Activated CD8-positive, alpha-beta memory T cell treated with anti-CD3 and anti-CD28 coated beads, Interleukin-2, amount 10 ng/mL, durations not matched to agents 7 days and 5 days (primary cell): ENCODE results near the gene TMEM134. TPM values are rescaled to one million over a fixed set of nuclear protein-coding genes. Genes with fewer than 3 reads are reported as not detected.
A peak's percentile ranks its signal among the peaks of the same experiment; 100 is the strongest.

ENCODE experiments used
- ATAC-seq: fragments of 150-1000 bp; cut with Tn5 transposase; one replicate; pipeline ENCODE4 v1.10.0; 2021; ENCODE audit warnings: moderate library complexity
- CTCF ChIA-PET: fragments of 350-600 bp; sonication (Branson Sonifier 250); formaldehyde crosslinking; loops from one replicate; lab custom pipeline; 2021; ENCODE audit warnings: antibody characterized with exemption; lab: Charles Lee
- DNase-seq: peaks from one replicate; pipeline ENCODE4 v3.0.0-alpha.2; 2020
- H3K27ac Mint-ChIP-seq: one replicate; pipeline ENCODE4 v1.8.0; 2021; ENCODE audit warnings: mild to moderate bottlenecking, mixed read lengths
- H3K27me3 Mint-ChIP-seq: one replicate; pipeline ENCODE4 v1.8.0; 2021; ENCODE audit warnings: mixed read lengths
- H3K36me3 Mint-ChIP-seq: one replicate; pipeline ENCODE4 v1.8.0; 2021; ENCODE audit warnings: mild to moderate bottlenecking, mixed read lengths
- H3K4me1 Mint-ChIP-seq: one replicate; pipeline ENCODE4 v1.8.0; 2021; ENCODE audit warnings: mixed read lengths
- H3K4me3 Mint-ChIP-seq: one replicate; pipeline ENCODE4 v1.8.0; 2021; ENCODE audit warnings: mild to moderate bottlenecking, moderate library complexity, mixed read lengths
- H3K9me3 Mint-ChIP-seq: one replicate; pipeline ENCODE4 v1.8.0; 2022; ENCODE audit warnings: low read depth, mixed read lengths
- total RNA-seq, 2 experiments: library from RNA; stranded (reverse); gene quantifications; one replicate each; pipeline ENCODE4 v1.2.3, GENCODE V29; 2021

TMEM134 gene
- total RNA-seq, 2 experiments from 2014 or later = 32.8 to 41.9 TPM

GRCh38 chr11:67440229-67441097 is 28.6 kb downstream of the TMEM134 start:
- CTCF ChIA-PET = interaction anchor here (1.2 to 1.9 kb wide), 3 partner anchors 12 to 39 kb away, joined by 3 to 8 read pairs (median 5); partner anchors contain the start of genes GPR152, PPP1CA and RPS6KB2
- Mint-ChIP-seq H3K4me3 (peak overlapping the region; percentile 95), H3K9me3 (no peaks in the 10 kb centered on the region), H3K4me1 (peaks cover 58% of the 10 kb centered on the region), H3K36me3 (peaks cover 19% of the 10 kb centered on the region), H3K27me3 (no peaks in the 10 kb centered on the region), H3K27ac (peak overlapping the region; percentile 93)
- ATAC-seq (no peak), DNase-seq (no peak)

- DNase-seq (peak; percentile 59), ATAC-seq (no peak)
- Mint-ChIP-seq H3K4me1 (peaks cover 54% of the 10 kb centered on the region), H3K36me3 (peaks cover 23% of the 10 kb centered on the region), H3K9me3 (no peaks in the 10 kb centered on the region), H3K4me3 (peak overlapping the region; percentile 95), H3K27ac (peak overlapping the region; percentile 93), H3K27me3 (no peaks in the 10 kb centered on the region)
- CTCF ChIA-PET = interaction anchor here (0.9 to 8.0 kb wide), 13 partner anchors 11 to 78 kb away, joined by 3 to 96 read pairs (median 4); partner anchors contain the start of genes GPR152, PPP1CA, RPS6KB2 and TBC1D10C
These were observed 29.5 kb downstream of the TMEM134 start for GRCh38 chr11:67439321-67440228.

- ATAC-seq = peak; percentile 61
- peak; percentile 91 for DNase-seq
- CTCF ChIA-PET = interaction anchor here (0.7 to 8.0 kb wide), 22 partner anchors 10 to 121 kb away, joined by 3 to 96 read pairs (median 5); partner anchors contain the start of genes AIP, PPP1CA, RAD9A and RPS6KB2
- Mint-ChIP-seq H3K4me1 (peaks cover 57% of the 10 kb centered on the region), H3K27ac (peak overlapping the region; percentile 93), H3K4me3 (peak overlapping the region; percentile 95), H3K9me3 (no peaks in the 10 kb centered on the region), H3K27me3 (no peaks in the 10 kb centered on the region), H3K36me3 (peaks cover 30% of the 10 kb centered on the region)
These were observed 30.7 kb downstream of the TMEM134 start for GRCh38 chr11:67438158-67438902.

- Mint-ChIP-seq H3K9me3 (no peaks in the 10 kb centered on the region), H3K4me3 (peak overlapping the region; percentile 95), H3K27ac (peak overlapping the region; percentile 91), H3K4me1 (peaks cover 62% of the 10 kb centered on the region), H3K27me3 (no peaks in the 10 kb centered on the region), H3K36me3 (peaks cover 30% of the 10 kb centered on the region)
- ATAC-seq (no peak), DNase-seq (no peak)
- CTCF ChIA-PET = interaction anchor here (0.7 to 8.0 kb wide), 20 partner anchors 10 to 120 kb away, joined by 3 to 96 read pairs (median 6); partner anchors contain the start of genes AIP, PITPNM1, PPP1CA and RAD9A
These were observed 31.3 kb downstream of the TMEM134 start for GRCh38 chr11:67437809-67438157.

GRCh38 chr11:67437082-67437808 is 31.8 kb downstream of the TMEM134 start, which contains the start of gene PTPRCAP:
TSS of gene PTPRCAP (minus strand) at chr11:67437682. CDS start at chr11:67437619, 63 bp downstream.
- ATAC-seq = peak; percentile 46

GRCh38 chr11:67436459-67437081 is 32.5 kb downstream of the TMEM134 start:
- CTCF ChIA-PET = interaction anchor here (0.9 to 8.0 kb wide), 12 partner anchors 13 to 84 kb away, joined by 3 to 96 read pairs (median 8); partner anchors contain the start of genes AIP, PITPNM1, PPP1CA and TBC1D10C

More at GRCh38 chr11:67437082-67437808, 31.8 kb downstream of the TMEM134 start, which contains the start of gene PTPRCAP:
- Mint-ChIP-seq H3K4me1 (peaks cover 64% of the 10 kb centered on the region), H3K9me3 (no peaks in the 10 kb centered on the region), H3K4me3 (peak within 1 kb of the TSS; percentile 95), H3K27me3 (no peaks in the 10 kb centered on the region), H3K36me3 (peaks cover 30% of the 10 kb centered on the region), H3K27ac (peak within 1 kb of the TSS; percentile 91)
- CTCF ChIA-PET = interaction anchor here (0.7 to 8.0 kb wide), 20 partner anchors 9 to 120 kb away, joined by 3 to 96 read pairs (median 6); partner anchors contain the start of genes AIP, PITPNM1, PPP1CA and RAD9A
- peak; percentile 90 for DNase-seq

GRCh38 chr11:67435727-67436458 is 33.2 kb downstream of the TMEM134 start:
- H3K27me3 Mint-ChIP-seq = no peaks in the 10 kb centered on the region
- peak overlapping the region; percentile 95 for H3K4me3 Mint-ChIP-seq
- H3K36me3 Mint-ChIP-seq = peaks cover 38% of the 10 kb centered on the region
- peaks cover 61% of the 10 kb centered on the region for H3K4me1 Mint-ChIP-seq
- H3K9me3 Mint-ChIP-seq = no peaks in the 10 kb centered on the region
- ATAC-seq (peak; percentile 7), DNase-seq (no peak)
- peak overlapping the region; percentile 91 for H3K27ac Mint-ChIP-seq
- CTCF ChIA-PET = interaction anchor here (1.1 to 8.0 kb wide), 5 partner anchors 28 to 70 kb away, joined by 3 to 96 read pairs (median 12); partner anchors contain the start of genes PITPNM1, PPP1CA and TBC1D10C

More at GRCh38 chr11:67436459-67437081, 32.5 kb downstream of the TMEM134 start:
- DNase-seq (peak; percentile 91), ATAC-seq (peak; percentile 46)
- H3K36me3 Mint-ChIP-seq = peaks cover 37% of the 10 kb centered on the region
- no peaks in the 10 kb centered on the region for H3K9me3 Mint-ChIP-seq
- H3K27me3 Mint-ChIP-seq = no peaks in the 10 kb centered on the region
- H3K27ac Mint-ChIP-seq = peak overlapping the region; percentile 91
- H3K4me1 Mint-ChIP-seq = peaks cover 65% of the 10 kb centered on the region
- peak overlapping the region; percentile 95 for H3K4me3 Mint-ChIP-seq

- no peak for ATAC-seq
- H3K9me3 Mint-ChIP-seq = no peaks in the 10 kb centered on the region
- CTCF ChIA-PET = interaction anchor here (1.0 to 8.0 kb wide), 3 partner anchors 15 to 32 kb away, joined by 3 to 96 read pairs (median 32); partner anchors contain the start of genes PPP1CA and TBC1D10C
- peak overlapping the region; percentile 91 for H3K27ac Mint-ChIP-seq
- H3K36me3 Mint-ChIP-seq = peaks cover 42% of the 10 kb centered on the region
- peak overlapping the region; percentile 95 for H3K4me3 Mint-ChIP-seq
- H3K4me1 Mint-ChIP-seq = peaks cover 58% of the 10 kb centered on the region
- peak; percentile 58 for DNase-seq
- H3K27me3 Mint-ChIP-seq = no peaks in the 10 kb centered on the region
These were observed 33.9 kb downstream of the TMEM134 start for GRCh38 chr11:67435031-67435726.

- Mint-ChIP-seq H3K27me3 (no peaks in the 10 kb centered on the region), H3K4me3 (peak overlapping the region; percentile 95), H3K9me3 (no peaks in the 10 kb centered on the region), H3K27ac (peak overlapping the region; percentile 78), H3K36me3 (peaks cover 42% of the 10 kb centered on the region), H3K4me1 (peaks cover 56% of the 10 kb centered on the region)
- ATAC-seq (no peak), DNase-seq (peak; percentile 57)
- CTCF ChIA-PET = interaction anchor here (0.6 to 8.0 kb wide), 3 partner anchors 14 to 160 kb away, joined by 3 to 96 read pairs (median 4); partner anchors contain the start of genes PPP1CA and TBC1D10C
These were observed 34.6 kb downstream of the TMEM134 start for GRCh38 chr11:67434395-67434881.
